WI38 (cell line): ENCODE data around the gene CMTM3.

Experiments
- H3K4me3 ChIP-seq: 2 replicates; pipeline ENCODE4 v1.5.1; 2011; ENCODE audit warnings: low read depth, mild to moderate bottlenecking, control low read depth, low read length
- CTCF ChIP-seq: IDR thresholded peaks from 2 replicates; pipeline ENCODE4 v1.5.1; 2012; ENCODE audit warnings: low read depth, mild to moderate bottlenecking, control low read depth, low read length

Gene CMTM3

DNA sequence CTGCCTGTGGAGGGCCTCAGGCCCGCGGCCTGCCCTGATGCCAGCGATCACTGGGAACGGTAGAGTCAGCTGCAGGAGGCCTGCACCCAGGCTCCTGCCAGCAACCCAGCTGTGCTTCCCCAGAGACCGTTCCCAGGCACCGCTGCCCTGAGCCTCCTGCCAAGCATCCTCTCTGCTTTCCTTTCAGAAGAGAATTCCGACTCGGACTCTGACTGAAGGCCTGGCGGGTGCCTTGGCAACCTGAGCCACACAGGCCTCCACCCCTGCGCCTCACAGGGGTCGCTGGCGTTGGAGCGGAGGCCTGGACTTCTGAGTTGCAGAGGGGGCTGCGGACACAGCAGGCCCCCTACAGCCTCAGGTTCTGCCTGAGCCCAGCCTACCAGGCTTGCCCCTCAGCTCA lies 7.9 kb downstream of the CMTM3 start:
- no peak overlapping the region for H3K4me3 ChIP-seq

GRCh38 chr16:66614161-66614802 lies 9.8 kb downstream of the CMTM3 start:
- no peak for TF ChIP-seq CTCF
- no peak overlapping the region for H3K4me3 ChIP-seq

More for the DNA sequence above, 7.9 kb downstream of the CMTM3 start:
- TF ChIP-seq CTCF, result no peak

- TF ChIP-seq CTCF, result no peak
- no peak overlapping the region for H3K4me3 ChIP-seq
Observed at GRCh38 chr16:66616169-66616568, 11.7 kb downstream of the CMTM3 start.

- TF ChIP-seq CTCF, result no peak
- H3K4me3 ChIP-seq, result no peak overlapping the region
Observed at GRCh38 chr16:66616592-66616991, 12.1 kb downstream of the CMTM3 start.

- no peak for TF ChIP-seq CTCF
- no peak overlapping the region for H3K4me3 ChIP-seq
Observed at GRCh38 chr16:66617010-66617434, 12.5 kb downstream of the CMTM3 start.

- no peak overlapping the region for H3K4me3 ChIP-seq
- TF ChIP-seq CTCF, result no peak
Observed at GRCh38 chr16:66617728-66618127, 13.2 kb downstream of the CMTM3 start.

DNA sequence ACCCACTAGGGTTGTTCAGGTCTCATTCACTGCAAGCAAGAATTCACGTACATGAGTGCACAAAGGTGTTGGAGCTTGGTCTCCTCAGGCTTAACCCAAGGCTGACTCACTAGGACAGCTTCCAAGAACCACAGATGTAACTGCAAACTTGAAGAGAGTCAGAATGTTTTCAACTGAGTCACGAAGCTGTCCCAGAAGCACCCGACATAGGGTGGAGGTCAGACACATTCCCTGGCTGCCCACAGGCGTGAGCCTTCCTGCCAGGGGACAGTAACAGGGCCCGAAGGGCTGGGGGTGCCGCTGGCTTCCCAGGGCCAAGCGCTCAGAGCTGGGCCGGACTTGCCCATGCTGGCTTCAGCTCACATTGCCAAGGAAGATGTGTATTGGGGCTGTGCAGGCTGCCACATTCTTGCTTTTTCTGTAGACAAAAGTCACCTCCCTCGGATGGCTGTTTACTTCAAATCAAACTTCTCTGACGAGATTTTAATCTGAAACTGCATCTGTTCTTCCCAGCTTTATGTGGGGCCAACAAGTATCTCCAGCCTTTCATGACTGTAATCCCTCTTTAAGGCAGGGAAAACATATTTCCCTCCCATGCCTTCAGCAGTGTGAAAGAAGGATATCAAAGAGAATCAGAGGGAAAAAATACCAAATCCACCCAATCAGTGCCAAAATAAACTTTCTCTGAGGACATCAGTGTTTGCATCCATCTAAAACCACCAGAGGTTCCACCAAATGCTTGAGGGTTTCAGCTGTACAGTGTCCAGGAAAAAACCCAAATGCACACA lies 14.3 kb downstream of the CMTM3 start:
- no peak overlapping the region for H3K4me3 ChIP-seq
- no peak for TF ChIP-seq CTCF
